Fibroblast of pulmonary artery (primary cell): ENCODE measurements around the gene C4orf50.

Experiments
- DNase-seq: peaks from one replicate; pipeline ENCODE4 v3.0.0-alpha.2; 2010; ENCODE audit warnings: low read depth
- H3K4me3 ChIP-seq: replicated peaks from 2 replicates; pipeline ENCODE4 v1.5.1; 2011; ENCODE audit warnings: low read depth, mild to moderate bottlenecking, control low read depth, low read length, moderate library complexity
- TF ChIP-seq, protein P1 (sequence below): IDR thresholded peaks from 2 replicates; pipeline ENCODE4 v1.5.1; 2011; ENCODE audit warnings: mild to moderate bottlenecking, control low read depth, low read length, inconsistent platforms; ENCODE audit errors: missing control alignments

C4orf50 gene

DNA sequence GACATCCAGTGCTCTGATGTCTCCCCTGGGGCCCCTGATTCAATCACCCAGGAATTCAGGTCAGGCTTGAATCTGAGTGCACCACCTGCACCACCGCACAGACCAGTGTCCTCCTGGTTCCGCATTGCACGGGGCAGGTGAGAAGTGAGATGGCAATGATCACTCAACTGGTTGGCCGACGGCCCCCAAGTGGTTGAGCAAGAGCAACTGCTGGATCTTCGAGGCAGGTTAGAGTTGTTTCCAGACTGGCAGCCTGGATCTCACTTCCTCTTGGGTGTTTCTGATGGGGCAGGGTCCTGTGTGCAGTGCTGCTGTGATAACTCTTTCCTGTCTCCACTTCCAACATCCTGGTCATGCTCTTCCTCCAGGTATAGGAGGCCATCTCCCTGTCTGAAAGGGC lies 50.4 kb downstream of the C4orf50 start:
- H3K4me3 ChIP-seq = no peak overlapping the region
- TF ChIP-seq, protein P1, sequence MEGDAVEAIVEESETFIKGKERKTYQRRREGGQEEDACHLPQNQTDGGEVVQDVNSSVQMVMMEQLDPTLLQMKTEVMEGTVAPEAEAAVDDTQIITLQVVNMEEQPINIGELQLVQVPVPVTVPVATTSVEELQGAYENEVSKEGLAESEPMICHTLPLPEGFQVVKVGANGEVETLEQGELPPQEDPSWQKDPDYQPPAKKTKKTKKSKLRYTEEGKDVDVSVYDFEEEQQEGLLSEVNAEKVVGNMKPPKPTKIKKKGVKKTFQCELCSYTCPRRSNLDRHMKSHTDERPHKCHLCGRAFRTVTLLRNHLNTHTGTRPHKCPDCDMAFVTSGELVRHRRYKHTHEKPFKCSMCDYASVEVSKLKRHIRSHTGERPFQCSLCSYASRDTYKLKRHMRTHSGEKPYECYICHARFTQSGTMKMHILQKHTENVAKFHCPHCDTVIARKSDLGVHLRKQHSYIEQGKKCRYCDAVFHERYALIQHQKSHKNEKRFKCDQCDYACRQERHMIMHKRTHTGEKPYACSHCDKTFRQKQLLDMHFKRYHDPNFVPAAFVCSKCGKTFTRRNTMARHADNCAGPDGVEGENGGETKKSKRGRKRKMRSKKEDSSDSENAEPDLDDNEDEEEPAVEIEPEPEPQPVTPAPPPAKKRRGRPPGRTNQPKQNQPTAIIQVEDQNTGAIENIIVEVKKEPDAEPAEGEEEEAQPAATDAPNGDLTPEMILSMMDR = no peak
- no peak for DNase-seq

DNA sequence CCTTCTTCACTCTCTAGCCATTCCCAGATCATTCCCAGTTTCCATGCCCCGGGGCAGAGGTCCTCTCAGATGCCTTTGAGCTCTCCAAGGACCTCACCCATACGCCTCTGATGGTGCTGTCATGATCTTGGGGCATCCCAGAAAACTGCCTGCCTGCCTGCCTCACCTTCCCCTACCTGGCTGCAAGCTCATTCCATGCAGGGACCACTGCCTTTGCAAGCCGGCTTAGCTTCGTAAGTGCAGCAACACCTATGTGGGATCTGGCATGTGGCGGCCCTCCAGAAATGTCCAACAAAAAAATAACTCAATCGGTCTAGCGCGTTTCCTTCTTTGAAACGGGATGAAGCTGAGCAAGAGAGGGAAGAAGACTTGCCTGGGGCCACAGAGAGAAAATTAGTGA lies 53.0 kb downstream of the C4orf50 start:
- DNase-seq = no peak
- TF ChIP-seq, protein P1 = no peak
- H3K4me3 ChIP-seq = no peak overlapping the region

DNA sequence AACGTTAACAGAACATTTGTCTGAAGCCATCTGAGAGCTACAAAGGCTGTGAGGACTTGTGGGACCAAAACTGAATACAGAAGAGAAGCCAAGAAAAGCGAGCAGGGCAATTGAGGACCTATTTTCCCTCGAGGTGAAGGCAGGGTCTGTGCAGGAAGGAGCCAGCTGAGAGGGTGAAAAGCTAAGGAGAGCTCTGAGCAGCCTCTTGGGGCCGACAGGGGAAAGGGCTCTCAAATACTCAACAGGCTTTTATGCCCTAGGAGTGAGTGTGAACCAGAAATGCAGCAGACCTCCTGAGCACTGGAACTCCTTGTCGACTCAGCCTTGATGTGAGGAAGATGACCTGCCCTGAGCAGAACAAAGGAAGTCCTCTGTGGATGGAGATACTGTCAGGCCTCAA lies 54.2 kb downstream of the C4orf50 start:
- no peak for DNase-seq
- TF ChIP-seq, protein P1 = no peak

DNA sequence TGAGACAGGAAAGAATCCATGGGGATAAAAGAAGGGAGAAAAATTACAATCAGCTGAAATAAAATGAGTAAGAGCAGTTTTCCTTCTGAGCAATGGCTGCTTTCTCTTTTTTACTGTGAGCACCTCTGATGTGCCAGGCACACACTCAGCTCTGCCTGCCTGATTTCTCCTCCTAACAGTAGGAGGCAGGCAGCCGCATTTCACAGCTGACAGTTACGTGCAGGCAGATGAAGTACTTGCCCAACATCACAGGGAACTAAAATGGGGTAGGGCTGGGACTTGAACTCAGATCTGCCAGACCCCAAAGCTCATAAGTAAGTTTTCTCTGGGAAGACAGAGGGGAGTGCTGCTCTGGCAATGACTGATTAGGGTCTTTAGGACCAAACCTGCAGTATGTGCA lies 54.6 kb downstream of the C4orf50 start:
- no peak overlapping the region for H3K4me3 ChIP-seq
- DNase-seq = no peak
- TF ChIP-seq, protein P1 = no peak

More for the DNA sequence above, 54.2 kb downstream of the C4orf50 start:
- no peak overlapping the region for H3K4me3 ChIP-seq

DNA sequence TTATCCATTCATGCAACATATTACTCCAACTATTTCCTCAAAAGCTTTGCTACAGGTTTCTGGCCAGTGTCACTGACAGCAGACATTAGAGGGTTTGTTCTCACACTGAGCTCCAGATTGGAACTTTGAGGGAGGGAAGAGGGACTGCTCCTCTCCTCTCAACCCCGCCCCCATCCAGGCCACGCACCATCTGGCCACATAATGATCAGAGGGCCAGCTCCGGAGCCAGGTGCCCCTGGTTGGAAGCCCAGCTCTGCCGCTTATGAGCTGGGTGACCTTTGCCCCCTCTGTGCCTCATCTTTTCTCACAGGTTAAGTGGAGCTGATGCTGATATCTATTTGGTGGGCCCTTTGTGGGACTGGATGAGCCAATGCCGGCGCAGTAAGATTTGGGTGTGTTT lies 55.8 kb downstream of the C4orf50 start:
- TF ChIP-seq, protein P1 = no peak
- no peak for DNase-seq
- H3K4me3 ChIP-seq = no peak overlapping the region

DNA sequence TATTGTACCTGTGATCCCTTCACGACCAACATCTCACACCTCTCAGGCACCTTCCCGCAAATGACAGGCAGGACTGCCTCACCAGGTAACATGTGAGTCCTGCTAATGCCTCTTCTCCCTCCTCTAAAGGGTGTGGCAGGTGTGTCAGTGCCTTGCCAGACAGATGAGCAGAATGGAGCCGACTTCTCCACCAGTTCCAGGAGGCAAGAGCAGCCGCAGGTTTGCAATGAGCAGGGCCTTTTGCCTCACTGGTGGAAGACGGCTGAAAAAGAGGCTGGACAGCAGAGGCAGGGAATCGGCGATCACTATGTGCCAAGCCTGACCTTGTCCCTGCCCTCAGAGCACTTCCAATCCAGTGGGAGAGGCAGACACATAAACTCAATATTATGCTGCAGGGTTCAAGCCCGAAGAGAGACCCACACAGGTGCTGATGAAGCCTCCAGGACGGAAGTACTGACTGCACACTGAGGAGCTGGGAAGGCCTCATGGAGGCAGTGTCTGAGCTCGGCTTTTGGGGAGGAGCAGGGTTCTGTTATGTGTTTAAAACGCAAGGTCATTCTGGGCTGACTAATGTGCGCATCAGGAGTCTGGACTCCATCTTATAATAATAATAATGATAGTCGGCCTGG lies 57.9 kb downstream of the C4orf50 start:
- no peak overlapping the region for H3K4me3 ChIP-seq
- DNase-seq = no peak
- TF ChIP-seq, protein P1 = no peak

DNA sequence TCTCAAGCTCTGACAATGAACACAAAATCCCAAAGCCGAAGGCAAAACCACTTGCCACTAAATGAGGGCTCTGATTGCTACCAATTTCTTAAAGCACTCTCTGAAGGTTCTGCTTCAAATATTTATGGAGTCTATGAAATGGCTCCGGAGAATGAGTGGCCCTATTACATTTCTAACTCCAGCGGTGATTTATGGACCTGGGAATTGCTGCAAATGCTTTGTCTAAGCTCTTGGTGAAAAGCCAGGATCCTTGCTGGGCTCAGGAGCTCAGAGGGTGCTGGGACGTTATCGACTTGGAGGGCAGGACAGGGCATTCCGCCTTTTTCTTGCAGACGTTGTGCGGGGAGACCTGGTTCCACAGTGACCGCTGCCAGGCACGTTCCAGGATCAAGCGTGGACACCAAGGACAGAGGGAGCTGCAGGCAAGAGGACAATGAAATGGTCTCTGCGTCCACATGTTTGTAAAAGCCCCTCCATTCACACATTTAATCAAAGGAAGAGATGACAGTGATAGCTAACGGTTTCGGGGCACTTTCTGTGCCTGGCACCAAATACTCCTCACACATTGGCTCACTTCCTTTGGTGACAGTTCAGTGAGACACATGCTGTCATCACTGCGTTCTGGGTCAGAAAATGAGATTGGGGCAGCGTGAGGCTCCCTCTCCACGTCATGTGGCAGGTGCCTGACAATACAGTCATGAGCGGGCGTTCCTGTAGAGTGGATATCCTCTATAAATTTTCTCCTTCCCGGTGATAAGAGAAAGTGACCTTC lies 58.8 kb downstream of the C4orf50 start:
- TF ChIP-seq, protein P1 = no peak
- DNase-seq = no peak
- H3K4me3 ChIP-seq = no peak overlapping the region
